GM21737 (cell line): ENCODE results near the gene NPFFR2.
"Not testable (repeated sequence)": the region's sequence is repeated elsewhere in the genome, so short reads cannot be mapped to it uniquely, and the experiment has no call there.

Source experiments
- ATAC-seq: cut with Tn5 transposase; IDR thresholded peaks from one replicate; pipeline ENCODE4 v1.9.1; 2021; ENCODE audit warnings: mild to moderate bottlenecking, moderate library complexity; ENCODE audit not compliant: unreplicated experiment

The NPFFR2 gene

GRCh38 chr4:72031868-72032608 is at the start of gene NPFFR2:
Gene NPFFR2 (plus strand): TSS chr4:72032000. CDS start chr4:72128592, 96,592 bp downstream.
- ATAC-seq: no peak

GRCh38 chr4:71992571-71993312 is 39.1 kb upstream of the NPFFR2 start:
- no peak for ATAC-seq

- ATAC-seq: no peak
These were observed 37.2 kb upstream of the NPFFR2 start for GRCh38 chr4:71994559-71994958.

- no peak for ATAC-seq
These were observed 36.5 kb upstream of the NPFFR2 start for GRCh38 chr4:71995297-71995696.

GRCh38 chr4:72006586-72006985 is 25.2 kb upstream of the NPFFR2 start:
- ATAC-seq: no peak

GRCh38 chr4:72011906-72012305 is 19.9 kb upstream of the NPFFR2 start:
- no peak for ATAC-seq

- no peak for ATAC-seq
These were observed 15.8 kb upstream of the NPFFR2 start for GRCh38 chr4:72016011-72016410.

GRCh38 chr4:72019688-72020087 is 12.1 kb upstream of the NPFFR2 start:
- no peak for ATAC-seq

- no peak for ATAC-seq
These were observed 9.2 kb upstream of the NPFFR2 start for GRCh38 chr4:72022553-72022952.

GRCh38 chr4:72055566-72055965 is 23.8 kb downstream of the NPFFR2 start:
- ATAC-seq: no peak

- no peak for ATAC-seq
These were observed 31.9 kb downstream of the NPFFR2 start for GRCh38 chr4:72063726-72064125.

- ATAC-seq: no peak
These were observed 35.3 kb downstream of the NPFFR2 start for GRCh38 chr4:72067051-72067450.

- no peak for ATAC-seq
These were observed 42.0 kb downstream of the NPFFR2 start for GRCh38 chr4:72073816-72074215.

- no peak for ATAC-seq
These were observed 44.8 kb downstream of the NPFFR2 start for GRCh38 chr4:72076562-72076961.

GRCh38 chr4:72077346-72077745 is 45.5 kb downstream of the NPFFR2 start:
- ATAC-seq: no peak

- ATAC-seq: no peak
These were observed 52.8 kb downstream of the NPFFR2 start for GRCh38 chr4:72084587-72085011.

- not testable (repeated sequence) for ATAC-seq
These were observed 58.8 kb downstream of the NPFFR2 start for GRCh38 chr4:72090606-72091005.

GRCh38 chr4:72094059-72094797 is 62.4 kb downstream of the NPFFR2 start:
- ATAC-seq: no peak

- no peak for ATAC-seq
These were observed 75.7 kb downstream of the NPFFR2 start for GRCh38 chr4:72107456-72107855.

- ATAC-seq: no peak
These were observed 77.6 kb downstream of the NPFFR2 start for GRCh38 chr4:72109364-72109763.

- no peak for ATAC-seq
These were observed 78.2 kb downstream of the NPFFR2 start for GRCh38 chr4:72109959-72110497.
